Neural progenitor cell (in vitro differentiated cells): ENCODE measurements around the gene RGS12.

Experiments
- CTCF ChIP-seq: fragments of 200-600 bp; sonication (generic); IDR thresholded peaks from 2 replicates; pipeline ENCODE4 v1.5.1; 2017; ENCODE audit warnings: antibody characterized with exemption, mild to moderate bottlenecking
- EZH2 ChIP-seq: fragments of 200-600 bp; sonication (generic); IDR thresholded peaks from 2 replicates; pipeline ENCODE4 v1.6.1; 2017; ENCODE audit warnings: antibody characterized with exemption, mild to moderate bottlenecking, moderate library complexity
- EZH2phosphoT487 ChIP-seq: fragments of 200-600 bp; sonication (generic); IDR thresholded peaks from 2 replicates; pipeline ENCODE4 v1.6.1; 2017; ENCODE audit warnings: antibody characterized with exemption

- TF ChIP-seq CTCF (no peak), EZH2 (no peak), EZH2phosphoT487 (no peak)
Observed at GRCh38 chr4:3313556-3314228, 20.9 kb downstream of the RGS12 start.
